RWPE2 (cell line): Measurements from ENCODE around the gene FARS2.
"Not testable (repeated sequence)": the region's sequence is repeated elsewhere in the genome, so short reads cannot be mapped to it uniquely, and the experiment has no call there.

Experiments
- ATAC-seq: fragments of 200-7000 bp; cut with Tn5 transposase; 3 replicates; pipeline ENCODE4 v1.9.1; 2021; ENCODE audit warnings: low read depth
- DNase-seq: peaks from one replicate; pipeline ENCODE4 v3.0.0-alpha.2; 2020; ENCODE audit warnings: low spot score
- H3K27ac ChIP-seq: fragments of 450-650 bp; 2 replicates; pipeline ENCODE4 v1.5.1; 2017; ENCODE audit warnings: mild to moderate bottlenecking; ENCODE audit not compliant: poor library complexity, severe bottlenecking
- H3K27me3 ChIP-seq: fragments of 250-450 bp; sonication (Bioruptor Pico); 2 replicates; pipeline ENCODE4 v1.5.1; 2021; ENCODE audit warnings: mild to moderate bottlenecking, moderate library complexity; ENCODE audit not compliant: insufficient read depth, poor library complexity, severe bottlenecking
- H3K36me3 ChIP-seq: fragments of 250-450 bp; sonication (Bioruptor Pico); 2 replicates; pipeline ENCODE4 v1.5.1; 2020; ENCODE audit warnings: low read depth, mild to moderate bottlenecking, moderate library complexity
- H3K4me1 ChIP-seq: fragments of 250-450 bp; sonication (Bioruptor Pico); 2 replicates; pipeline ENCODE4 v1.5.1; 2021; ENCODE audit warnings: mild to moderate bottlenecking, moderate library complexity; ENCODE audit not compliant: insufficient read depth, poor library complexity, severe bottlenecking
- H3K4me3 ChIP-seq: fragments of 250-450 bp; sonication (Bioruptor Pico); 2 replicates; pipeline ENCODE4 v1.5.1; 2021; ENCODE audit warnings: mild to moderate bottlenecking, moderate library complexity; ENCODE audit not compliant: severe bottlenecking
- H3K9me3 ChIP-seq: fragments of 250-450 bp; sonication (Bioruptor Pico); 2 replicates; pipeline ENCODE4 v1.5.1; 2021; ENCODE audit warnings: mild to moderate bottlenecking, moderate library complexity; ENCODE audit not compliant: severe bottlenecking
- TF ChIP-seq, protein P1 (sequence below): fragments of 450-650 bp; IDR thresholded peaks from one replicate; pipeline ENCODE4 v1.5.1; 2017; ENCODE audit warnings: mild to moderate bottlenecking, moderate library complexity; ENCODE audit not compliant: poor library complexity, severe bottlenecking

Gene FARS2

DNA sequence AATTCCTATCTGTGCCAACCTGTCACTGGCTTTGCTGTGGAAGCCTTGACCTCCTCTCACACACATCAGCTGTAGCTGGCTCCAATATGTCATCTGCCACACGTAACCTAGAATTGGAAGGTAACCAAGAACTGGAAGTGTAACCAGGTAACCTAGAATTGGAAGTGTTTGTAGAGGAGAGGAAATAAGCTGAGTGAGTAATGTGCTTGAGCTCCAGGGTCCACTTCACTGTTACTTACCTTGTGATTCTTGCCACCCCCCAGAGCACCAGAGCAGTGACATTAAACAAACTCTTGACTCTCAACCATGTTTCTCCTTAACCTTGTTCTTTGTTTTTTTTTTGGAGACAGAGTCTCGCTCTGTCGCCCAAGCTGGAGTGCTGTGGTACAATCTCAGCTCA, 394.9 kb downstream of the FARS2 start:
- Histone ChIP-seq H3K27me3 (no peaks in the 10 kb centered on the region), H3K4me3 (no peak overlapping the region), H3K36me3 (no peaks in the 10 kb centered on the region), H3K27ac (no peak overlapping the region), H3K9me3 (no peaks in the 10 kb centered on the region), H3K4me1 (no peaks in the 10 kb centered on the region)
- DNase-seq: no peak
- TF ChIP-seq, protein P1, sequence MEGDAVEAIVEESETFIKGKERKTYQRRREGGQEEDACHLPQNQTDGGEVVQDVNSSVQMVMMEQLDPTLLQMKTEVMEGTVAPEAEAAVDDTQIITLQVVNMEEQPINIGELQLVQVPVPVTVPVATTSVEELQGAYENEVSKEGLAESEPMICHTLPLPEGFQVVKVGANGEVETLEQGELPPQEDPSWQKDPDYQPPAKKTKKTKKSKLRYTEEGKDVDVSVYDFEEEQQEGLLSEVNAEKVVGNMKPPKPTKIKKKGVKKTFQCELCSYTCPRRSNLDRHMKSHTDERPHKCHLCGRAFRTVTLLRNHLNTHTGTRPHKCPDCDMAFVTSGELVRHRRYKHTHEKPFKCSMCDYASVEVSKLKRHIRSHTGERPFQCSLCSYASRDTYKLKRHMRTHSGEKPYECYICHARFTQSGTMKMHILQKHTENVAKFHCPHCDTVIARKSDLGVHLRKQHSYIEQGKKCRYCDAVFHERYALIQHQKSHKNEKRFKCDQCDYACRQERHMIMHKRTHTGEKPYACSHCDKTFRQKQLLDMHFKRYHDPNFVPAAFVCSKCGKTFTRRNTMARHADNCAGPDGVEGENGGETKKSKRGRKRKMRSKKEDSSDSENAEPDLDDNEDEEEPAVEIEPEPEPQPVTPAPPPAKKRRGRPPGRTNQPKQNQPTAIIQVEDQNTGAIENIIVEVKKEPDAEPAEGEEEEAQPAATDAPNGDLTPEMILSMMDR: no peak
- no peak for ATAC-seq

DNA sequence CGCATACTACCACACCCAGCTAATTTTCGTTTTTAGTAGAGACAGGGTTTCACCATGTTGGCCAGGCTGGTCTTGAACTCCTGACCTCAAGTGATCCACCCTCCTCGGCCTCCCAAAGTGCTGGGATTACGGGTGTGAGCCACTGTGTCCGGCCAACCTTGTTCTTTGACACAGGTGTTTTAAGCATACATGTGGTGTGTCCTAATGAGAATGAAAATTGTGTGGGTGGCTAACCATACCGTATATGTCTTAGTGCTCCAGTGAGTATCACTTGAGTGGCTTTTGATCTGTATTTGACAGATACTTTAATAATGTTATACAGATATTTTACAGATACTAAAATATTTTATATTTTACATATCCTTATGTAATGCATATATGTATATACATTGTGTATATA, 395.4 kb downstream of the FARS2 start:
- not testable (repeated sequence) for H3K27ac ChIP-seq, DNase-seq, H3K27me3 ChIP-seq, ATAC-seq, H3K4me3 ChIP-seq, H3K36me3 ChIP-seq, H3K9me3 ChIP-seq, H3K4me1 ChIP-seq

DNA sequence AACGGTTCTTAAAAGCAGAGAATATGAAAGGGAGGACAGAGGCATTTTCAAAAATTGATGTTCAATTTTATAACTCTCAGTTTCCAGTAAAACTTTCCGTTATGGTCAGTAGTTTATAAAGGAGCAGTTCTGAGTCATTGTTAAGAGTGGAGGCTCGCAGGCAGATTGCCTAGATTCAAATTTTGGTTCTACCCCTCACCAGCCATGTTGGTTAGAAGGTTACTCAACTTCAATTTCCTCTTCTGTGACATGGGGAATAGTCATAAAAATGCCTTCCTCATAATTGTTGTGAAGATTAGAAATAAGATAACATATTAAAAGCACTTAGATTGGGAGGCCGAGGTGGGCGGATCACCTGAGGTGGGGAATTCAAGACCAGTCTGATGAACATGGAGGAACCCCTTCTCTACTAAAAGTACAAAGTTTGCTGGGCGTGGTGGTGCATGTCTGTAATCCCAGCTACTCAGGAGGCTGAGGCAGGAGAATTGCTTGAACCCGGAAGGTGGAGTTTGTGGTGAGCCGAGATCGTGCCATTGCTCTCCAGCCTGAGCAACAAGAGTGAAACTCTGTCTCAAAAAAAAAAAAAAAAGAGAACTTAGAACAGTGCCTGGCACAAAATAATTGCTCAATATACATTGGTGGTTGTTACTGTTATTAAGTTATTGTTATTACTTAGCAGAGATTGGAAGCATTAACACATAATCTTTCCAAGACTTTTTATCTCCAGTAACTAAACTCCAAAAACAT, 396.5 kb downstream of the FARS2 start:
- H3K4me3 ChIP-seq: no peak overlapping the region
- TF ChIP-seq, protein P1: no peak
- H3K27me3 ChIP-seq: no peaks in the 10 kb centered on the region
- H3K36me3 ChIP-seq: no peaks in the 10 kb centered on the region
- no peak overlapping the region for H3K27ac ChIP-seq
- ATAC-seq (no peak), DNase-seq (no peak)
- H3K9me3 ChIP-seq: no peaks in the 10 kb centered on the region
- no peaks in the 10 kb centered on the region for H3K4me1 ChIP-seq

DNA sequence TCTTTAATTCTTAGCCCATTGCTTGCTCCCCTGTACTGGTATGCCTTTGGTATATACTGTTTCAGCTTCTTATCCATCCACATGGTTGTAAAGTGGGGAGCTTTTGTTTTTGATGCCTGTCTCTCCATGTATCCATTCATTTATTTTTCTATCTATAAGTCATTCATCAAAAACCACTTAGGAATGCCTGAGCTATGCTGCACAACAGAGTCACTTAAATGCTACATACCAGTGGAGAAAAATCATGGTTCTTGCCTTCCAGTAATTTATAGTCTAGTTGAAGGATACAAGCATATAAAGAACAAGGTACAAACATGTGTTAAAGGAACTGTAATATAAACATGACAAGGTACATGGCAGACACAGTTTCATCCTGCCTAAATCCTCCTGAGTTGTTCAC, 398.2 kb downstream of the FARS2 start:
- H3K4me3 ChIP-seq: no peak overlapping the region
- H3K36me3 ChIP-seq: no peaks in the 10 kb centered on the region
- no peaks in the 10 kb centered on the region for H3K4me1 ChIP-seq
- H3K9me3 ChIP-seq: no peaks in the 10 kb centered on the region
- H3K27ac ChIP-seq: no peak overlapping the region
- TF ChIP-seq, protein P1: no peak
- ATAC-seq (no peak), DNase-seq (no peak)
- H3K27me3 ChIP-seq: no peaks in the 10 kb centered on the region

DNA sequence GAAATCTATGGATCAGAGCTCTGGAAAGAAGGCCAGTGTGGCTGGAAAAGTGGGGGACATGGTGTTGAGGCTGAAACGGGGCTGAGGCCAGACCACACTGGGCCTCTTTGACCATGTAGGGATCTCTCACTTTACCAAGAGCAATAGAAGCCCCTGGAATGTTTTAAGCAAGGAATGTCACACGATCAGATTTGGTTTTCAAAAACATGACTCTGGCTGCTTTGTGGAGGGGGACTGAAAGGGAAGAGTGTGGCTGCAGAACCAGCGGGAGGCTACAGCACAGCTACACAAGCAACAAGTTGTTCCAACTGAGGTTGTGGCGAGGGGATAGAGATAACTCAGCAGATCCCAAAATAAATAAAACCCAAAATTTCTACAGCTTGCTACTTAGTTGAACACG, 399.5 kb downstream of the FARS2 start:
- H3K36me3 ChIP-seq: no peaks in the 10 kb centered on the region
- H3K27ac ChIP-seq: no peak overlapping the region
- no peak for ATAC-seq

More for the DNA sequence above, 399.5 kb downstream of the FARS2 start:
- Histone ChIP-seq H3K27me3 (no peaks in the 10 kb centered on the region), H3K4me3 (no peak overlapping the region), H3K9me3 (no peaks in the 10 kb centered on the region), H3K4me1 (no peaks in the 10 kb centered on the region)
- no peak for DNase-seq
- TF ChIP-seq, protein P1: no peak
